Measurements from ENCODE around the gene KCND3.

Gene KCND3

DNA sequence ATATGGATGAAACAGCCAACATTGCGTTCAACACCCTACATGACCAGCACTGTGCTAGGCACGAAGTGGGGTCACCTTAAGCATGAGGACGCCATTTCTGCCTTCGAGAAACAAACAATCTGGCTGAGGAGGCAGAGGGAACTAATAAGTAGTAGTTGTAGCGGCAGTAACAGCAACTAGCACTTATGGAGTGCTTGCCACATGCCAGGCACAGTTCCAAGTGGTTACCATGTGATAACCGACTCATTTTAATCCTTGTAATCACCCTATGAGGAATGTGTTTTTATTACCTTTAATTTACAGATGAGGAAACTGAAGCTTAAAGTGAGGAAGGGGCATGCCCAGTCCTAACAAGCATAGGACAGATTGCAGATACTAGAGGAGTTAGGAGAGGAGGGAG, 33.7 kb downstream of the KCND3 start:
- DNase-seq = no peak

GRCh38 chr1:111953797-111954196, 35.7 kb downstream of the KCND3 start:
- DNase-seq = no peak

- no peak for DNase-seq
Measured at GRCh38 chr1:111952125-111952657, 37.3 kb downstream of the KCND3 start.

DNA sequence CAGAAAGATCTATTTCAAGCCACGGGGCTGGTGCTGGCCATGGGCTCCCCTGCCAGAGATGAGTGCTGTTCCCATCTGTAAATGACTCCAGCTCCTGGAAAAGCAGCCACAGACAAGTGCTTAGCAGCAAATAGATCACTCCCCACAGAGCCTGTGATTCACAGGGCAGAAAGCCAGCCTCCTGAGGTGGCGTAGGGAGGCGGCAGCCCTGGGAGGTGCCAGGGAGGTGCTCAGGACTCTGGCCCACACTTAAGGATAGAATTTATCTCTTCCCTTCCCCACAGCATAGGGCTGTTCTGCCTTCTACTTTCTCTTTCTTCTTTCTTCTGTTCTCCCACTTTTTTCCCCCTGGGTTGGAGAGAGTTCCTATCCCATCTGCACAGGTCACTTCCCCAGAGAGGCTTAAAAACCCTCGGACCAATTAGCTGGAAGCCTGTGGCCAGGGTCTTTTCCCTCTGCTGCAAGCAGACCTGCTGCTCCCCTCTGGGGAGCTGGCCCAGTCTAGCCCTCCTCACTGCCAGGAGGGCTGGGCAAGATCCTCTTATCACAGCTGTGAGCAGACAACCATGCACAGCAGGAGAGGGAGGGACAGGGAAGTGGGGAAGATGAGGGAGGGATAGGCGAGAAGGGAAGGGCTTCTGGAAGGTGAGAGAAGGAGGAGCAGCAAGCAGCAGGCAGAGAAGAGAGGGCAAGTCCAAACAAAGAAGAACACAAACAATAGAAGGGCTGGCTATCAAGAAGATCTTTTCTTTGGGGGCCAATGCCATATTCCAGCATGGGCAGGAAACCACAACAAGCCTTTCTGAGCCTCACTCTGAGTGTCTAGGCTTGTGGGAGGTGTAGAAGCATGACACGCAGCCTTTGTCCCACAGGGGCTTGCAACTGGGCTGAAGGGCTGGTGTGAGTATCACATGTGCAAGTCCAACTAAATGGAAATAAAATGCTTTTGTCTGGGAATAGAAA, 41.0 kb downstream of the KCND3 start:
- no peak for DNase-seq

DNA sequence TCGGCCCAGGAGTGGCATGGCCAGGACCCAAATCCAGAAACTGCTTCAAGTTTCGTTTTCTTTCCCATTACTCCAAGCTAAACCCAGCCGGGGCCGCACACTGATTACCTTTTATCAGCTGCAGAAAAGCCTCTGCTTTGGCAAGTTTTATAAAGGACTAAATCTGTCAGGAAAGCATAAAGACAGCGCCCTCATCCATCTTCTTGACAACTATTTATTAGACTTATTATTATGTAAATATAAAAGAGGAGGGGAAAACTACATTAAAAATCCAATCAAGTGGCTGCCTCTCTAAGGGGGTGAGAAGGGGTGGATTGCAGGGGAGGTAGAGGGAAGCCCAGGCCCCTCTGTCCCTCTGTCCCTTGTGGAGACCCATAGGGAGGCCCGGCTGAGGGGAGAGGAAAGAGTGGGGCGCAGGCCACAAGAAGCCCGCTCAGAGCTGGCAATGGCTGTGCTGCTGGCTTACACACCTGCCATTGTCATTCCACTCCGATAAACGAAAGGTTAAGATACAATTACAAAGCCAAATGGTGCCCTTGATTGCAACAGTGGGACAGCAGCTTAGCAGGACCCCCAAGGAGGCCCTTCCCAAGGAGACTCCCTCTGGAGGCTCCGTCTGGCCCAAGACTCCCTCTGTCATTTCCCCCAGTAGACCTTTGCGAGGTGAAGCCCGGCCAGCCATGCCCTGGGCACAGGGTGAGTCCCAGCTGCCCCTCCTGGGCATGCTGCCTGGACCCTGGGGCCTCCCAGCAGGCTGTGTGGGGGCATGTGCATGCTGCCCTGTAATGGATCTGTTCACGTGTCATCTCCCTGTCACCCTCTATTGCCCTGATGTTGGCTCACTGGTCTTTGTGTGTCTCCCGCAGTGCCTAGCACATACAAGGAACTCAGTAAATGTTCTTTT, 45.4 kb downstream of the KCND3 start:
- DNase-seq = no peak

- DNase-seq = no peak
Measured at GRCh38 chr1:111943066-111943465, 46.4 kb downstream of the KCND3 start.

GRCh38 chr1:111938536-111938935, 50.9 kb downstream of the KCND3 start:
- no peak for DNase-seq

GRCh38 chr1:111938123-111938522, 51.3 kb downstream of the KCND3 start:
- no peak for DNase-seq

GRCh38 chr1:111937147-111937725, 52.2 kb downstream of the KCND3 start:
- DNase-seq = no peak

GRCh38 chr1:111934106-111934852, 55.2 kb downstream of the KCND3 start:
- DNase-seq = no peak

DNA sequence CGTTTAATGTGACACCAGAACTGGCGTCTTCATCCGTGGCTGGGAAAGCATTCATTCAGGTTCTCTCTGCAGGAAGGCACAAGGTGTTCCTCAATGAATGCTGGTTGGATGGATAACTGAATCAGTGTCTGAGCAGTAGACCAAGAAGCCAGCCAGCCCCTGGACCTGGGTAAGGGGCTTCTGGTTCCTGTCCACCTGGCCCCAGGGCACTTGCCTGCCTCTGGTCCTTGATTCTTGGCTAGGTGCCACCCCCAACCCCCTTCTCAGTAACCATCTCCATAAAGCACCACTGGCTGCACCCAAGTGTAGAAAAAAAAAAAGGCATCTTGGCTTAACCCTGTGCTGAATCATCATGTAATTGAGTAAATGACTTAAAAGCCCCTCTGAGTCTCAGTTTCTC, 59.1 kb downstream of the KCND3 start:
- no peak for DNase-seq

DNA sequence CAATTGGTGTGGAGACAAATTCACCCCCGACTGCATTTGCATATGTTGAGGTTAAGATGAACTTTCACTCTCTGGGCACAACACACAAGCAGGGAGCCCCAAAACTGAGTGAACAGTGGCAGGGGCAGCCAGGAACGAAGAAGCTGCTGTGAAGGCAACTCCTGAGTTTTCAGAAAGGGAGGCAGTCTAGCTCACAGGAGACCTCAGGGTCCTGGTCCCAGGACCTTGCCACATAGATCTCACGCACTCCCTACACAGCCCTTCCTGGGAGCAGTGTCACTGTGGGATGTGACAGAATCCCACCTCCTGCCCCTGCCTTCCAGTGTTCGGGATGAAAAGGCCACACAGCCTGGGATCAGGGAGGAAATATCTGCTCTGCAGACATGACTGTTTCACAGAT, 60.9 kb downstream of the KCND3 start:
- DNase-seq = no peak

DNA sequence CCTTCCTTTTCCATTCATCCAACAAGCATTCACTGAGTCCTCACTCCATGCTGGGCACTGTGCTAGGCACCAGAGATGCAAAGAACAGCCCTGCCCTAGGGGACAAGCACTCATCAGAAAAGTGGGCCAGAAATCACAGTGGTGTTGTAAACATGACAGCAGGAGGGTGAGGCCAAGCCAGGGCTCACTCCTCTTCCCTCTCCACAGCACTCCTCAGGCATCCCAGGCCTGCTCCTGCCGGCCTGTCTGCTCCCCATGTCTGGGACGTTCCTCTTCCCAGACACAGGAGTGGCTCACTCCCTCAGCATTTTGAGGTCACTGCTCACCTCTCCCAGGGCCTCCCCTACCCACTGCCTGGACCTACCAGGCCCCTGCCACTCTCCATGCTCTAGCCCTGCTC, 61.8 kb downstream of the KCND3 start:
- DNase-seq = no peak

DNA sequence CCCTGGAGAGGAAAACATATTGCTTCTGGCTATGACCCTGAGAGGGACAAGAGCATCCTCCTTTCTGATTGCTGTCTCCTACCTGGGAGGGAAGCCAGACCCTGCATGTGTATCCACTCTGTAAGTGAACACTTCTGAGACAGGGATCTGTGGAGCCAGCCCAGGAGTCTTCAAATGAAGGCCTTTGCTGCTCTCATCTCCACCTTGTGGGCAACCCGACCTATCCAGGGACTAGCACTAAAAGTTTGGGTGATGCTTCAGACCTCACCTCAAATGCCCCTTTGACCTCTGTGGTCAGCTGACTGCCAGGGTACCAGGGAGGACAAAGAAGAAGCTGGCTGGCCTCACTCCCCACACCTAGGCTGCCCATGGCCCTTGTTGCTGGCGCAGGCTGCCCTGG, 64.7 kb downstream of the KCND3 start:
- no peak for DNase-seq

DNA sequence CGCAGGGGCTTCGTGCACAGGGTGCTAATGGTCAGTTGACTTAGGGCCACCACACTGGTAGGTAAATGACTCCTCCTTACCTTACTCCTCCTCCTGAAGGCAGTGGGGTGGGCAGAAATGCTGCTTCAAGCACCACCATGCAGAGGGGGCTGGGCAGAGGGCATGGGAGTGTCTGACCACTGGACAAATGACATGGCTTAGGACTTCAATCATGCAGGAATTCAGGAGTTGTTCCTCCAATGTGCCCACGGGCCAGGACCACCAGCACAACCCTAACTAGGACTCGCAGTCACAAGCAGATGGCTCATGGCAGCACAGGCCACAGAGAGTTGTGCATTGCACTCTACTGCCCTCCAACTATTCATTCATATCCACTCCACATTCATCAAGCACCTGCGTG, 65.7 kb downstream of the KCND3 start:
- no peak for DNase-seq

DNA sequence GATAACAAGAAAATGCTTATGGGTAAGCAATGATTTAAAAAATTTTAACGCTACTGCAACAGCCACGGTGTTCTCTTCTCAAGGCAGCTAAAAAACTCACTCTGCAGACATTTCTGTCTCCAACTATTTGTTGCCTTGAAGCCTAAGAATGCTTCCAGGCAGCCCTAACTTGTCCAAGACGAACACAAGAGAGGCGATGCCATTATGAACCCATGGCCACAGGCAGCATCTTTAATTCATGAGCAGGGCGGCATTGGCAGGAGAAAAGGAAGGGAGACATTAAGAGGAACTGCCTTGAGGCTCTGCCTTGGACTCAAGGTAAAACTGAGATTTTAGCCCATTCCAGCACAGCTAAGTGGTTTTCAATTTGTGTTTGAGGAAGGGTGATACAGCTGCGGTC, 67.5 kb downstream of the KCND3 start:
- DNase-seq = no peak

- DNase-seq = no peak
Measured at GRCh38 chr1:111920221-111921024, 69.0 kb downstream of the KCND3 start.

DNA sequence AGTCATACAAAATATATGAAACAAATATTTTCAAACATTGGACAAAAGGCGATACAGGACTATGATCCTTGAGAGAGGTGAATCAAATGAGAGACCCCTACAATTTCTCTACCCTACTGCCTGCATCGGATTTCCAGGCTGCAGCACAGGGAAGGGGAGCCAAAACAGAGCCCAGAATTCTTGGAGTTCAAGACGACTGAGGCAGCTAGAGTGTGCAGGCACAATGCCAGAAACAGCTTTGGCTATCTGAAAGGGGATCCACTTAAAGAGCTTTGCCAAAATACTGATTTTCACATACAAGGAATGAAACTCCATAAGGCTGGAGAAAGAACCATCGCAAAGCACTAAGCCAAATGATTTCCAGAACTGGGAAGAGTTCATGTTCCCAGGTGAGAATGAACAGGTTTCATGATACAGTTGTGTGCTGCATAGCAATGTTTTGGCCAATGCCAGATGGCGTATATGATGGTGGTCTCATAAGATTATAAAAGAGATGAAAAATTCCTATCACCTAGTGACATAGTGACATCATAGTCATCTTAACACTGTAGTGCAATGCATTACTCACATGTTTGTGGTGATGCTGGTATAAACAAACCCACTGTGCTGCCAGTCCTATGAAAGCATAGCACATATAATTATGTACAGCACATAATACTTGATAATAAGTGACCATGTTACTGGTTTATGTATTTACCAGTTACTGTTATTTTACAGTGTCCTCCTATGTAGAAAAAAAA, 77.5 kb downstream of the KCND3 start:
- DNase-seq = no peak

GRCh38 chr1:111911061-111911460, 78.4 kb downstream of the KCND3 start:
- no peak for DNase-seq

DNA sequence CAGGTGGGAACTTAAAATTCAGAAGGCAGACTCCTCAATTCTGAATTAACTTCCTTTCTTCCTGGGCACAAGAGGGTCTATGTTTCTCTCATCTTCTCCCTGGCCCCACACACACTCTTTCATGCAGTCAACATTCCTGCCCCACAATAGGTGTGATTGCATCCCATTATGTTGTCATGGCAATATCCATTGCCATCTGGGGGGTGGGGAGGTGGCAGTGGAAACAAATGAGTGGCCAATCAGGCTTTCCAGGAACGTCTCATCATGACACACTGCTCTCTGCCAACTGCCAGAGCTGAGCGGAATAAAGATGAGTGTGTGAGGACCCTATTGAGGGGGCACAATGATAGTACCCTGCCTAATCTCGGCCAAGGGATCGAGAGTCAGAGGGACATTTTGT, 80.4 kb downstream of the KCND3 start:
- no peak for DNase-seq
